ENCODE results near the gene FAM177B.
"Not testable (repeated sequence)": the region's sequence is repeated elsewhere in the genome, so short reads cannot be mapped to it uniquely, and the experiment has no call there.

Gene FAM177B

GRCh38 chr1:222759451-222760035 is 22.5 kb downstream of the FAM177B start:
- TF ChIP-seq CTCF (IDR thresholded peaks at IDR 0.05; ENCODE audit: insufficient read depth, missing control alignments): no peak
- no peak for DNase-seq (ENCODE audit: insufficient read length, low spot score)
- no peak for FAIRE-seq

GRCh38 chr1:222761083-222761482 is 24.1 kb downstream of the FAM177B start:
- FAIRE-seq (no peak), DNase-seq (ENCODE audit: insufficient read length, low spot score) (no peak)
- no peak for TF ChIP-seq CTCF (IDR thresholded peaks at IDR 0.05; ENCODE audit: insufficient read depth, missing control alignments)

GRCh38 chr1:222762178-222762577 is 25.2 kb downstream of the FAM177B start:
- not testable (repeated sequence) for DNase-seq (ENCODE audit: insufficient read length, low spot score); FAIRE-seq

GRCh38 chr1:222767152-222767571 is 30.2 kb downstream of the FAM177B start:
- no peak for DNase-seq (ENCODE audit: insufficient read length, low spot score)
- FAIRE-seq: no peak
- TF ChIP-seq CTCF (IDR thresholded peaks at IDR 0.05; ENCODE audit: insufficient read depth, missing control alignments): no peak

- FAIRE-seq (no peak), DNase-seq (ENCODE audit: insufficient read length, low spot score) (no peak)
- TF ChIP-seq CTCF (IDR thresholded peaks at IDR 0.05; ENCODE audit: insufficient read depth, missing control alignments): no peak
Measured at GRCh38 chr1:222768592-222768991, 31.6 kb downstream of the FAM177B start.

- TF ChIP-seq CTCF (IDR thresholded peaks at IDR 0.05; ENCODE audit: insufficient read depth, missing control alignments): no peak
- DNase-seq (ENCODE audit: insufficient read length, low spot score) (no peak), FAIRE-seq (no peak)
Measured at GRCh38 chr1:222769181-222769580, 32.2 kb downstream of the FAM177B start.

GRCh38 chr1:222769971-222770620 is 33.1 kb downstream of the FAM177B start:
- TF ChIP-seq CTCF (IDR thresholded peaks at IDR 0.05; ENCODE audit: insufficient read depth, missing control alignments): no peak
- FAIRE-seq: no peak
- DNase-seq (ENCODE audit: insufficient read length, low spot score): no peak
